ENCODE data around the gene TMEM156.

Gene TMEM156

GRCh38 chr4:38982361-38983095 lies 49.7 kb downstream of the TMEM156 start:
- H3K4me3 ChIP-seq (ENCODE audit: control insufficient read depth, low read depth, low read length), result no peak overlapping the region
- no peak for DNase-seq (ENCODE audit: low read depth)
- TF ChIP-seq CTCF (IDR thresholded peaks at IDR 0.05; ENCODE audit: control insufficient read depth, insufficient read depth, low read depth, low read length, missing control alignments), result no peak

- no peak overlapping the region for H3K4me3 ChIP-seq (ENCODE audit: control insufficient read depth, low read depth, low read length)
- TF ChIP-seq CTCF (IDR thresholded peaks at IDR 0.05; ENCODE audit: control insufficient read depth, insufficient read depth, low read depth, low read length, missing control alignments), result no peak
- peak; percentile 84 for DNase-seq (ENCODE audit: low read depth)
These were observed 51.1 kb downstream of the TMEM156 start for GRCh38 chr4:38980903-38981676.

GRCh38 chr4:38979511-38980230 lies 52.5 kb downstream of the TMEM156 start:
- no peak for DNase-seq (ENCODE audit: low read depth)
- no peak for TF ChIP-seq CTCF (IDR thresholded peaks at IDR 0.05; ENCODE audit: control insufficient read depth, insufficient read depth, low read depth, low read length, missing control alignments)
- H3K4me3 ChIP-seq (ENCODE audit: control insufficient read depth, low read depth, low read length), result no peak overlapping the region

- TF ChIP-seq CTCF (IDR thresholded peaks at IDR 0.05; ENCODE audit: control insufficient read depth, insufficient read depth, low read depth, low read length, missing control alignments), result no peak
- DNase-seq (ENCODE audit: low read depth), result no peak
- no peak overlapping the region for H3K4me3 ChIP-seq (ENCODE audit: control insufficient read depth, low read depth, low read length)
These were observed 53.1 kb downstream of the TMEM156 start for GRCh38 chr4:38979081-38979480.

GRCh38 chr4:38976308-38976707 lies 55.9 kb downstream of the TMEM156 start:
- DNase-seq (ENCODE audit: low read depth), result no peak
- TF ChIP-seq CTCF (IDR thresholded peaks at IDR 0.05; ENCODE audit: control insufficient read depth, insufficient read depth, low read depth, low read length, missing control alignments), result no peak
- H3K4me3 ChIP-seq (ENCODE audit: control insufficient read depth, low read depth, low read length), result no peak overlapping the region

GRCh38 chr4:38968668-38969067 lies 63.5 kb downstream of the TMEM156 start:
- no peak for DNase-seq (ENCODE audit: low read depth)
- no peak overlapping the region for H3K4me3 ChIP-seq (ENCODE audit: control insufficient read depth, low read depth, low read length)
- TF ChIP-seq CTCF (IDR thresholded peaks at IDR 0.05; ENCODE audit: control insufficient read depth, insufficient read depth, low read depth, low read length, missing control alignments), result no peak
